ENCODE results near the gene PXMP4.

The PXMP4 gene

DNA sequence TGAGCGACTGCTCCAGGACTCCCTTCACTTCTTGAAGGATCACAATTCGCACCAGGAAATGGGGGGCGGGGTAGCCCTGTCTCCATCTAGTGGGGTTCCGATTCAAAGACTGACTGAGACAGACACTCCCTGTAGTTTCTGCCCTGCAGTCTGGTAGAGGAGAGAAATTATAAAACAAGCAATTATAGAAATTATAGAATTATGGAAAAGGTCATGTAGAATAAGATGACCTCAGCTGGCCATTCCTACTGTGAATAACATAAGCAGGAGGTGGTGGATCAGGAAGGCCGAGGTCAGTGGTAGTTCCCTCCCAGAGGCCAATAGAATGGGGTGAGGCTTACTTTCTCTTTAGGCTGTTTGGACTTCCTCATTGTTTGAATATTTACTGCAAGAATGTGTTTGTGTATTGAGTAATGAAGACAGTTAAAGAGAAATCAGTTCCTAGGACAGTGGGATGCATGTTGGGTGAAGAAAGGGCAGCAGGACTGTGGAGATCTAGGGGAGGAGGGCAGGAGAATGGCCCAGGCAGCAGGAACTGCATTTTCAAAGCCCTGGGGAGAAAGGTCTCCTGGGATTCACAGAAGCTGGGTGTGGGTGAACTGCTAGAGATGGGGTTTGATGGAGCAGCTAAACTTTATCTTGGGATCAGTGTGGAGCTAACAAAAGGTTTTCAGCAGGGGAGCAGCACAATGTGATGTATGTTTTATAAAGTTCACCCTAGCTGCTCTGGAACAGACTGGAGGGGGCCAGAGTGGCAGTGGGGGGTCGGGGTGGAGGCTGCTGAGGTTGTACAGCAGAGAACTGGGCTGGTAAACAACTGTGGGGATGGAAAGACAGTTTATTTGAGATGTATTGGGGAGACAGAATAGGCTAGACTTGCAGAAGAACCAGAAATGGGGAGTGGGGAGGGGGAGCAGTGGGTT lies 13.8 kb upstream of the PXMP4 start:
- intact Hi-C loops (cut with DNase I), result loop anchor here (5.0 to 10.0 kb wide), 4 partner anchors 69 to 381 kb away; partner anchors contain the start of genes ACTL10, C20orf144, CHMP4B and EIF2S2
- peak in 2 of 42 donors; percentile 6 to 12 for DNase-seq

DNA sequence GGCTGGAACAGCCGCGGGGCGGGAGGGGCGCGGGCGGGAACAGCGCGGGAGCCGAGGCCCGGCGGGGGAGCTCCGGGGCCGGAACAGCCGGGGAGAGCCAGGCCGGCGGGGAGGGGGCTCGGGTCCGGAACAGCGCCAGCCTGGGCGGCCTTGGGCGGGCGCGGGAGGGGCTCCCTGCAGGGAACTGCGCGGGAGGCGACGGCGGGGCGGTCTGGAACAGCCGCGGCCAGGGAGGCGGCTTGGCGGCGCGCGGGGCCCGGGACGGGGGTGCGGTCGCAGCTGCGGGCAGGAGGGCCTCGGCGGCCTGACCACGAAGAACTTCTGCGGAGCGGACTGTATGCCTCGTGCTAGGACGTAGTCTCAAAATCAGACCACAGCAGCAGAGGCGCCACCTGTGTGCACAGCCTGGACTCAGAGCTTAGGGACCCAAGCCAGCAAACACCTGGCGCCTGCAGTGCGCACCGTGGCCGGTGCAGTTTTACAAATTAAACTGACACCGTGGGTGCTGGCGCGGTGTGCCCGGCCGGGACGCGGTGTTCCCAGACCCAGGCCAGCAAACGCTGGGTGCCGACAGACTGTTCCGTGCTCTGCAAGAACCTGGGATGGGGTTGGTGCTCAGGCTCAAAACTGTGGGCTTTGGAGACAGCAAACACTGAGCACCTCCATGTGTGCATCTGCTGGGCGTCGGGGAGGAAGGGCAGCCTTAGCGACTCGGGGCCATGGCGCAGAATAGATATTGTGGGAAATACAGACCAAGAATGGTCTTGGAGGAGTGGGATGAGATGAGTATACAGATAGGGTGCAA lies 12.3 kb upstream of the PXMP4 start:
- intact Hi-C loops (cut with DNase I), result loop anchor here (5.0 to 10.0 kb wide), 4 partner anchors 68 to 382 kb away; partner anchors contain the start of genes ACTL10, C20orf144, CHMP4B and EIF2S2
- peak in 39 of 42 donors; percentile 60 to 95 (median 90) for DNase-seq

DNA sequence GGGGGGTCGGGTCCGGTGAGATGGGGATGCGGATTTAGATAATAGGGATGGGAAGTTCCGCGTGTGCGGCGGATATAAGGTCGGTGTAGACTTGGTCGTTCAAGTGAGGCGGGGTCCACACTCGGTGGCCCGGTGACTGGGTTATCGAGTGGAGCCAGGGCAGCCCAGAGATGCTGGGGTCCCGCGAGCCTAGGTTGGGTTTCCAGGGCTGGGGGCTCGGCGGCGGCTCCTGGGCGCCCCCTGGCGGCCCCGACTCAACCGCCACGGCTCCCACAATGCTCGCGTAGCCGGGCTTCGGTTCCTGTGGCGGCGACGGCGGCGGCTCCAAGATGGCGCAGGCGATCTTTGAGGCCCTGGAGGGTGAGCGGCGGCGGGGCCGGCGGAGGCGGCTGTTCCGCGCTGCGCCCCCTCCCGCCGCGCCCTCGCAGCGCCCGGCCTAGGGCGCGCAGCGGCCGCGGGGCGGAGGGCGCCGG lies 11.6 kb upstream of the PXMP4 start, which contains the start of gene ZNF341:
Gene ZNF341 (plus strand): TSS at position 304 of the 473 bp plus-strand sequence. CDS start 26 bp downstream, at position 330.
- intact Hi-C loops (cut with DNase I), result loop anchor here (2.0 to 10.0 kb wide), 5 partner anchors 45 to 383 kb away; partner anchors contain the start of genes ACTL10, C20orf144, CHMP4B and E2F1
- peak; percentile 74 to 96 (median 90) for DNase-seq

DNA sequence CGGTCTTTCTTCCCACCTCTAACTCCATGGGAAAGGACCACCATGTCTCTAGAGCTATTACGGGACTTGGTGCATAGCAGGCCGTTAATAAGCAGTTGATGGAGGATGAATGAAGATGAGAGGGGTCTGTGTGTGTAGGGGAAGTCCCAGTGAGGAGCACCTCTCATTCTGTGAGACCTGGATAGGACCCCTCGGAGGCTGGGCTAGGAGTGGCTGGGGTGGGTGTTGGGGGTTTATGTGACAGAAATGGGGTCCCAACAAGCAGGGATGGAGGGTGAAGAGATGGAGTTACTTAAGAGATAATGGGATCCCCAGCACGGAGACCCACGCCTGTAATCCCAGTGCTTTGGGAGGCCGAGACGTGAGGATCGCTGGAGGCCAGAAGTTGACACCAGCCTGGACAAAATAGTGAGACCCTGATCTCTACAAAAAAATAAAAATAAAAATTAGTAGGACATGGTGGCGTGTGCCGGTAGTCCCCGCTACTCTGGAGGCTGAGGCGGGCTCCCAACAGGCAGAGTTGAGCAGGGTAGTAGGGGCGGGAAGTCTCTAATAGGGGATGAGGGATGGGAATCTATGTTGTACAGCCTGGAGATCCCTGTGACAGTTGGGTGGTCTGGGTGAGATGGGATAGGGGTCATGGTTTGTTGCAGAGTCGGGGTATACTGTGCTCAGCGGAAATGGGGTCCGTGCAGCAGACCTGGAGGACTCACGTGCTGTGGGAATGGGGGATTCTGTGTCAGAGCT lies 11.0 kb upstream of the PXMP4 start:
- DNase-seq, result peak in 5 of 42 donors; percentile 2 to 40 (median 16)
- intact Hi-C loops (cut with DNase I), result loop anchor here (2.0 to 10.0 kb wide), 5 partner anchors 44 to 384 kb away; partner anchors contain the start of genes ACTL10, C20orf144, CHMP4B and E2F1

DNA sequence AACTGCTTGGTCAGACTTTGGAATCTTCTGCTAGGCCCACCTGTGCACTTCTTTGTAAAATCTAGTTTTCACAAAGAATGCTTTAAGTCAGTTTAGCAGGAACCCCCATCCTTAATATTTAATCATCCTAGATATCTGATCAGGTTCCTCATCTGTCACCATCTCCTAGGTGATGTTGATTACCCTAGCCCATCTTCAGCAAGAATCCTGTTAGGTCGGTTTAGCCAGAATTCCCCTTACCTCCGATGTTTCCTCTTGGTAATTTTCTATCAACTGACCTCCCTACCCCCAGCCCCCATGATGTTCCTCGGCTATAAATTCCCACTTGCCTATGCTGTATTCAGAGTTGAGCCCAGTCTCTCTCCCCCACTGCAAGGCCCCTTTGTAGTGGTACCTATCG lies 9.0 kb upstream of the PXMP4 start:
- intact Hi-C loops (cut with DNase I), result loop anchor here (5.0 kb wide), 1 partner anchor 272 kb away; no protein-coding TSS in a partner anchor
- no peak for DNase-seq

DNA sequence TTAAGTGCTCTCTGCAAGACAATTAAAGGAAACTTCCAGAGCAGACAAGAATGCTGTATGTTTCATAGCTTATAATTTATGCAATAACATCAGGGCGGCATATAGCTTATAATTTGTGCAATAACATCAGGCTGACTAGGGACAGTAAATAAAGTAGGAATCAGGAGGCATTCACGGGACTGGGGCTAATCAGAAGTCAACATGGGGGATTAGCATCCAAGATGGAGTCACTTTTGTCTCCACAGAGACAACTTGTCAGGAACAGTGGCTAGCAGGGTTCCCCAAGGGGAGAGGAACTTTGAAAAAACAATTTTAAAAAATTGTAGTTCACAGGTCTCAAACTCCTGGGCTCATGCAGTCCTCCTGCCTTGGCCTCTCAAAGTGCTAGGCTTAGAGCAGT lies 8.4 kb upstream of the PXMP4 start:
- intact Hi-C loops (cut with DNase I), result loop anchor here (5.0 kb wide), 1 partner anchor 271 kb away; no protein-coding TSS in a partner anchor
- no peak for DNase-seq

DNA sequence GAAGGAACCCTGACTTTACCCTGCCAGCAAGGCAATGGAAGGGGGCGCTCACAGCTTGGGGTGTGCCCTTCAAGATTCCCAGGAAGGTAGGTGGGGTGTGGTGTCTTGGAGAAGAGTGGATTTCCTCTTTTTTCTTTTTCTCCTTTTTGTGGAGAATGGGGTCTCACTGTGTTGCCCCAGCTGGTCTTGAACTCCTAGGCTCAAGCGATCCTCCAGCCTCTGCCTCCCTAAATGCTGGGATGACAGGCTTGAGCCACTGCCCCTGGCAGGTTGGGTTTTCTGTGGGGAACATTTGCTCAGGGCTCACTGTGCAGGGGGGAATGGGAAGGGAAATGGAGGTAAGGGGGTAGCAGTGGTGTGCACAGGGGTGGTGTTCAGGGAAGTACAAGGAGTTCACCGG lies 7.7 kb upstream of the PXMP4 start:
- intact Hi-C loops (cut with DNase I), result loop anchor here (5.0 kb wide), 1 partner anchor 271 kb away; no protein-coding TSS in a partner anchor
- no peak for DNase-seq

DNA sequence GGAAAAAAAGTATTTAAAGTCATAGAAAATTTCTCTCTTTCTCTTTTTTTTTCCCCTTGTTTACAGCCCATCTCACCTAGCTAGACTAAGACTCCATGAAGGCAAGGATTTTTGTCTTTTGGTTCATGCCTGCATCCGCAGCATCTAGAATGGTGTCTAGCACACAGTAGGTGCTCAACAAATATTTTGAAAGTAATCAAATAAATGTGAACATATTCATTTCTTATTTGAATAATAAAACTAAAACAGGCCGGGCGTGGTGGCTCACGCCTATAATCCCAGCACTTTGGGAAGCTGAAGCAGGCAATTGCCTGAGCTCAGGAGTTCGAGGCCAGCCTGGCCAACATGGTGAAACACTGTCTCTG lies 7.0 kb upstream of the PXMP4 start:
- DNase-seq, result no peak
- intact Hi-C loops (cut with DNase I), result loop anchor here (5.0 kb wide), 1 partner anchor 270 kb away; no protein-coding TSS in a partner anchor

DNA sequence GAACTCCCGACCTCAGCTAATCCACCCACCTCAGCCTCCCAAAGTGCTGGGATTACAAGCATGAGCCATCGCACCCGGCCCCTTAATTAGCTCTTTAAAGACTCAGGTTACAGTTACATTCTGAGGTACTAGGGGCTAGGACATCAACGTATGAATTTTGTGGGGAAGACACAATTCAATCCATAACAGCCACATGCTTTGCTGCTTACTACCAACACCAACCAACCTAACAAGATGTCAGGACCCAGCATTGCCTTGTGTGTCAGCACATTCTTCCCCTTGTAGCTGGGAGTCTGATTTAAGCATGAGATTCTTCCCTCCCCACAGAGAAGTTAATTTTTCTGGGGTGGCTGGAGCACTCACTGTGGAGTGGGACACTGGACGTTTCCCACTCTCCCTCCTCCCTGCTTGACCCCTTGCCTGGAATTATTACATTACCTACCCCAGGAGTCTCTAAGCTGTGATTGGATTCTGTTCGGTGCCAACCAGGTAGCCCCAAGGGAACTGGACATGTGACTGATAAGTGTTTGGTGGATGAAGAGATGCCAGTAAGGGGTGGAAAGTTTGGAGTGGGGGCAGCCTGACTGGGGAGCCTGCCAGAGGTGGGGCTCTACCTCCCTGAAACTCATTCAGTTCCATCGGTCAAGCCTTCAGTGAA lies 5.6 kb upstream of the PXMP4 start:
- intact Hi-C loops (cut with DNase I), result loop anchor here (5.0 kb wide), 1 partner anchor 268 kb away; no protein-coding TSS in a partner anchor
- DNase-seq, result no peak

DNA sequence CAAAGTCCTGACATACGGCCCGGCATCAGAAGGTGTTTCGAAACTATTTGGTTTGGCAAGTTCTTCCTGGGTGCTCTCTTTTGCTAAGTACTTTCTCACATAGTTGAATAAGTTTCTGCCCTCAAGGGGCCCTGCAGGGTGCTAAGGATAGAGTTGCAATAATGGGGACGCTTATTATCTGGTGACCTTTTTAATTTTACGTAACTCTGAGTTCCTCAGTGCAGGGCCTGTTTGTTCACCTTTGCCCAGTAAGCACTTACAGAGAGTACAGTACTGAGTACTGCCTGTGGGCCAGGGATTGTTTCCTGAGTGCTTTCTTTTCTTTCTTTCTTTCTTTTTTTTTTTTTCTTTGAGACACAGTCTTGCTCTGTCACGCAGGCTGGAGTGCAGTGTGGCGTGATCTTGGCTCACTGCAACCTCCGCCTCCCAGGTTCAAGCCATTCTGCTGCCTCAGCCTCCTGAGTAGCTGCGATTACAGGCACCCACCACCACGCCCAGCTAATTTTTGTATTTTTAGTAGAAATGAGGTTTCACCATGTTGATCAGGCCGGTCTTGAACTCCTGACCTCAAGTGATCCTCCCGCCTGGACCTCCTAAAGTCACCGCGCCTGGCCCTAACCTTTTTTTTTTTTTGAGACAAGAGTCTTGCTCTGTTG lies 4.5 kb upstream of the PXMP4 start:
- intact Hi-C loops (cut with DNase I), result loop anchor here (5.0 kb wide), 1 partner anchor 267 kb away; no protein-coding TSS in a partner anchor
- no peak for DNase-seq

DNA sequence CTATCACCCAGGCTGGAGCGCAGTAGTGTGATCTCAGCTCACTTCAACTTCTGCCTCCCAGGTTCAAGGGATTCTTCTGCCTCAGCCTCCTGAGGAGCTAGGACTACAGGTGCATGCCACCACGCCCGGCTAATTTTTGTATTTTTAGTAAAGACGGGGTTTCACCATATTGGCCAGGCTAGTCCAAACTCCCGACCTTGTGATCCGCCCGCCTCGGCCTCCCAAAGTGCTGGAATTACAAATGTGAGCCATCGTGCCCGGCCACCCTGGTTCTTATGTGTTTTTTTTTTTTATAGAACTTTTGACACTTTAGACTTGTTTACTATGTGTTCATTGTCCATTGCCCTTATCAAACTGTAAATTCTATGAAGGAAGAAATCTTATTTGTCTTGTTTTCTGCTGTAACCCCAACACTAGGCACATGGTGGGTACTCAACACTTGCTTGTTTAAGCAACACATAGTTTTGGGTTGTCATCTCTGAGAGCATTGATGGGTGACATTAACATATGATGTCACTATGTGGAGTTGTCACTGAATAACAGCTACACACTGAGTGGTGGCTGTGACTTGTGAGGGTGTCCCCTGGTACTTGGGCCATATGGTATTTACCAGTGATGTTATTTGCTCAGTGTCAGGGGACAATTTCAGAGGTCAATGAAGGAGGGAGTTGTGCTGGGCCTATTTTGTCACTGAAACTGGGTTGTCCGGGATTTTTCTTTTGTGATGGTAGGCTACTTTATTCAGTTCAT lies 1.5 kb upstream of the PXMP4 start:
- intact Hi-C loops (cut with DNase I), result no loop called here
- no peak for DNase-seq

DNA sequence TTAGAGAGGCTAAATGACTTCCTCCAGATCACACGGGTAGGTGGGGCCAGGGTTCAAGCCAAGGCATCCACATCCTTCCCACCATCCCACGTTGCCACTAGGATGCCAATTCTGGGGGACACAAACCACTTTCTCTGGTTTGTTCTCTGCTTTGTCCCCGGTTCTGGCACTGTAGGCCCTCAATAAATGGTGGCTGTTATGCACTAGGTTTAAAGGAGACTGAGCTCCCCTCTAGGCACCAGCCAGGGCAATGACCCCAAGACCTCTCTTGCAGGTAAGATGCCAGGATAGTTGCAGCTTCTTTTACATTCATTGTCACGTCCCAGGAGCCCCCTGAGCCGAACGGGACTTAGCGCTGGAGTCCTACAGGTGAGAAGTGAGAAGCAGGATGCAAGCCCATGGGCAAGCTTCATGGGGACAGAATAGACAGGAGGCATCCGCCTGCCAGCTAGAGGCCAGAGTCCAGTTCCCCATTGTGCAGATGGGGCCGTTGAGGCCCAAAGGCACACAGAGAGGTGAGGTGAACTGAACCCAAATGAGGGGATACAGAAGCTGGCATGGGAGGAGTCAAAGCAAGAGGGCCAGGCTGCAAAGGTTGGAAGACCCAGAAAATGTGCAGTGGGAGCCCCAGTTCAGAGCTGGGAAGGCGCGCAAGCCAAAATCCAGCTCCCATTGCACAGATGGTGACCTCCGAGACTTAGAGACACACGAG lies 677 bp downstream of the PXMP4 start:
- peak in 1 of 42 donors; percentile 25 for DNase-seq
- intact Hi-C loops (cut with DNase I), result no loop called here

DNA sequence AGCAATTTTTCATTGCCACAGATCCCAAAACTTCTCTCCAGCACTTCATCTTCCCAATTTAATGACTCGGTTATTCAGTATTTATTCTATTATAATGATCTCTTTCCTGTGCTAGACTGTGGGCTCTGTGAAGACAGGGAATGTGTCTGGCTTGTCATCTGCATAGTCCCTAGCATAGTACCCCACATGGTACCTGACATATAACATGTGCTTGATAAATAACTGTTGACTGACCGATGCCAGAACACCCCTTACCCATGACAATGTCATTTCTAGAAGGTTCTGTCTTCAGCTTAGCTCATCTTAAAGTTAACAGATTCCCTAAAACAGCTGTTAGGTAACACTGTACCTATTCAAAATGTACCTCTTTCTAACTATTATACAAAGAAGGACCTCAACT lies 3.6 kb downstream of the PXMP4 start:
- intact Hi-C loops (cut with DNase I), result no loop called here
- DNase-seq, result no peak

DNA sequence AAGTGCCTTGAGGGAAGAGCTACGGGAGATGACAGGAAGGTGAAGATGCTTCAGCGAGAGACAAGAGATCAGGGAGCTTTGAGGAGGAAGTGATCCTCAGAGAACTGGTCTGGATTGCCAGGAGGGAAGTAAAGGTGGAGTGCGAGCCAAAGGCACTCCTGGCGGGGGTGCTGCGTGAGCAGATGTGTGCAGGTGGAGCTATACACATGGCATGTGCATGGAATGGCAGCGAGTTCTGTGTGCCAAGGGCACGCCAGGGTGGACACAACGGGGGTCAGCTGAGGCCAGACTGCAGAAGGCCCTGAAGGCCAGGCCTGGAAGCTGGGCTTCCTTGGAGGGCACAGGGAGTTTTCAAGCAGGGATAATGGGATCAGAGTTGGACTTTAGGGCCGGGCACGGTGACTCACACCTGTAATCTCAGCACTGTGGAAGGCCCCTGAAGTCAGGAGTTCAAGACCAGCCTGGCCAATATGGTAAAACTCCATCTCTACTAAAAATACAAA lies 6.2 kb downstream of the PXMP4 start:
- intact Hi-C loops (cut with DNase I), result no loop called here
- DNase-seq, result no peak

DNA sequence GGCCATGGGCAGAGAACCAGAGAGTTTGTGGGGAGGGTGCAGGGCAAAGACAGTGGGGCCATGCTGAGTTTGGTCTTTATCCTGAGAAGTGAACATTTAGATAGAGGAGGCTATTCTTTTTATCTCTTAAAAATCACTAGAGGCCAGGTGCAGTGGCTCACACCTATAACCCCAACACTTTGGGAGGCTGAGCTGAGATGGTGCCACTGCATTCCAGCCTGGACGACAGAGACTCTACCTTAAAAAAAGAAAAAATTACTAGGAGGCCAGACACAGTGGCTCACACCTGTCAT lies 8.7 kb downstream of the PXMP4 start:
- intact Hi-C loops (cut with DNase I), result no loop called here
- no peak for DNase-seq
